Astrocyte (in vitro differentiated cells and primary cell): ENCODE measurements around the gene GORASP2.

Source experiments
- EZH2 ChIP-seq: IDR thresholded peaks from 2 replicates; pipeline ENCODE4 v1.6.1; 2012; ENCODE audit warnings: mild to moderate bottlenecking, low read length, inconsistent platforms; ENCODE audit not compliant: insufficient read depth
- TF ChIP-seq, protein P1 (sequence below): IDR thresholded peaks from 2 replicates; pipeline ENCODE4 v1.5.1; 2011; ENCODE audit warnings: low read depth, mild to moderate bottlenecking, inconsistent platforms, low read length, moderate library complexity; ENCODE audit not compliant: insufficient read depth

DNA sequence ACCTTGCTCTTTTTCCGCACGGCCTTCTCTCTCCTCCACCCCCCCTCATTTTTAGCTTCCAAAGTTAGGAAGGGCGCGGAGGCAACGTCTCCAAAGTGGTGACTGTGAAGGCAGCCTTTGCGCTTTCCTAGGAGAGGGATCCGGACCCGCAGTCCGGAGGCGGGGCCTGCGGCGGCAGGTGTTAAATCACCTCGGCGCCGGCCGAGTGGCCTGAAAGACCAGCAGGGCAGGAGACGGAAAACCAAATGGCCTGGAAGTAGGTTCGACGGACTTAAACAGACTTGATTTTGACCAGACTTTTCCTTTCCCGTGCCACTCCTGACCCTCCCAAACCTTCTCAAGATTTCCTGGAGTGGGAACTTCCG is 615 bp downstream of the GORASP2 start:
- TF ChIP-seq, protein P1, sequence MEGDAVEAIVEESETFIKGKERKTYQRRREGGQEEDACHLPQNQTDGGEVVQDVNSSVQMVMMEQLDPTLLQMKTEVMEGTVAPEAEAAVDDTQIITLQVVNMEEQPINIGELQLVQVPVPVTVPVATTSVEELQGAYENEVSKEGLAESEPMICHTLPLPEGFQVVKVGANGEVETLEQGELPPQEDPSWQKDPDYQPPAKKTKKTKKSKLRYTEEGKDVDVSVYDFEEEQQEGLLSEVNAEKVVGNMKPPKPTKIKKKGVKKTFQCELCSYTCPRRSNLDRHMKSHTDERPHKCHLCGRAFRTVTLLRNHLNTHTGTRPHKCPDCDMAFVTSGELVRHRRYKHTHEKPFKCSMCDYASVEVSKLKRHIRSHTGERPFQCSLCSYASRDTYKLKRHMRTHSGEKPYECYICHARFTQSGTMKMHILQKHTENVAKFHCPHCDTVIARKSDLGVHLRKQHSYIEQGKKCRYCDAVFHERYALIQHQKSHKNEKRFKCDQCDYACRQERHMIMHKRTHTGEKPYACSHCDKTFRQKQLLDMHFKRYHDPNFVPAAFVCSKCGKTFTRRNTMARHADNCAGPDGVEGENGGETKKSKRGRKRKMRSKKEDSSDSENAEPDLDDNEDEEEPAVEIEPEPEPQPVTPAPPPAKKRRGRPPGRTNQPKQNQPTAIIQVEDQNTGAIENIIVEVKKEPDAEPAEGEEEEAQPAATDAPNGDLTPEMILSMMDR, result no peak
- no peak for TF ChIP-seq EZH2
